HEK293 (cell line): ENCODE measurements around the gene FOXB1.

ENCODE experiments used
- CTCF ChIA-PET: fragments of 350-600 bp; formaldehyde crosslinking; extraction: SDS; loops from one replicate; lab custom pipeline; 2021; ENCODE audit warnings: antibody characterized with exemption; lab: Yijun Ruan, JAX
- POLR2A ChIA-PET: fragments of 300-600 bp; formaldehyde crosslinking; extraction: SDS; loops from one replicate; lab custom pipeline; 2020; ENCODE audit warnings: antibody characterized with exemption, inconsistent platforms; lab: Yijun Ruan, JAX
- H3K27ac ChIP-seq: fragments of 200-500 bp; sonication (Bioruptor generic); 2 replicates; pipeline ENCODE4 v1.5.1; 2014; ENCODE audit warnings: low read depth, low read length, control low read depth, inconsistent platforms; ENCODE audit errors: extremely low read depth
- H3K36me3 ChIP-seq, 2 experiments: fragments of 200-500 bp in 1 of 2; sonication (Bioruptor generic) in 1 of 2; 1 replicate in 1 of 2; 2 replicates in 1 of 2; pipeline ENCODE4 v1.5.1; 2014 to 2017; ENCODE audit warnings: inconsistent platforms in 2 of 2, low read length in 2 of 2; ENCODE audit not compliant: control insufficient read depth in 2 of 2, insufficient read depth in 1 of 2
- H3K4me1 ChIP-seq: fragments of 200-500 bp; sonication (Bioruptor generic); 2 replicates; pipeline ENCODE4 v1.5.1; 2014; ENCODE audit warnings: mild to moderate bottlenecking, low read length, inconsistent platforms; ENCODE audit not compliant: control insufficient read depth, insufficient read depth
- H3K4me3 ChIP-seq: 2 replicates; pipeline ENCODE4 v1.5.1; 2011; ENCODE audit warnings: low read depth, mild to moderate bottlenecking, control low read depth, low read length, moderate library complexity
- H3K9me3 ChIP-seq: fragments of 200-500 bp; sonication (Bioruptor generic); 2 replicates; pipeline ENCODE4 v1.5.1; 2014; ENCODE audit warnings: low read depth, low read length, inconsistent platforms; ENCODE audit not compliant: control insufficient read depth, insufficient read depth
- BCL11A ChIP-seq: fragments of 450-650 bp; formaldehyde crosslinking; IDR thresholded peaks from 2 replicates; pipeline ENCODE4 v1.5.1; 2016; ENCODE audit warnings: low read depth, missing biosample characterization, missing genetic modification characterization
- GFI1B ChIP-seq: fragments of 450-650 bp; formaldehyde crosslinking; IDR thresholded peaks from 2 replicates; pipeline ENCODE4 v1.5.1; 2016; ENCODE audit warnings: missing biosample characterization, missing genetic modification characterization
- GLI2 ChIP-seq: fragments of 450-650 bp; formaldehyde crosslinking; IDR thresholded peaks from 2 replicates; pipeline ENCODE4; 2017; ENCODE audit warnings: missing biosample characterization, missing genetic modification characterization, low read depth, borderline replicate concordance
- GLI4 ChIP-seq: fragments of 450-650 bp; formaldehyde crosslinking; IDR thresholded peaks from 2 replicates; pipeline ENCODE4 v1.5.1; 2016; ENCODE audit warnings: missing biosample characterization, missing genetic modification characterization
- ZFHX2 ChIP-seq: fragments of 450-650 bp; formaldehyde crosslinking; conservative IDR thresholded peaks from 2 replicates; pipeline ENCODE4 v1.5.1; 2016; ENCODE audit warnings: missing biosample characterization, missing genetic modification characterization
- ZNF157 ChIP-seq: fragments of 450-650 bp; formaldehyde crosslinking; IDR thresholded peaks from 2 replicates; pipeline ENCODE4 v1.5.1; 2016; ENCODE audit warnings: missing biosample characterization, missing genetic modification characterization
- ZNF16 ChIP-seq: fragments of 450-650 bp; formaldehyde crosslinking; IDR thresholded peaks from 2 replicates; pipeline ENCODE4 v1.5.1; 2016; ENCODE audit warnings: low read depth, missing biosample characterization, missing genetic modification characterization
- ZNF221 ChIP-seq: fragments of 450-650 bp; formaldehyde crosslinking; IDR thresholded peaks from 2 replicates; pipeline ENCODE4 v1.5.1; 2017; ENCODE audit warnings: missing biosample characterization, missing genetic modification characterization, borderline replicate concordance
- ZNF266 ChIP-seq: fragments of 450-650 bp; formaldehyde crosslinking; IDR thresholded peaks from 2 replicates; pipeline ENCODE4 v1.5.1; 2016; ENCODE audit warnings: missing biosample characterization, missing genetic modification characterization, low read depth
- ZNF324 ChIP-seq: fragments of 450-650 bp; formaldehyde crosslinking; IDR thresholded peaks from 2 replicates; pipeline ENCODE4 v1.5.1; 2016; ENCODE audit warnings: missing biosample characterization, missing genetic modification characterization
- ZNF391 ChIP-seq: fragments of 450-650 bp; formaldehyde crosslinking; IDR thresholded peaks from 2 replicates; pipeline ENCODE4 v1.5.1; 2016; ENCODE audit warnings: low read depth, missing biosample characterization, missing genetic modification characterization, borderline replicate concordance
- ZNF473 ChIP-seq: fragments of 450-650 bp; formaldehyde crosslinking; IDR thresholded peaks from 2 replicates; pipeline ENCODE4 v1.5.1; 2017; ENCODE audit warnings: missing biosample characterization, missing genetic modification characterization
- ZNF654 ChIP-seq: fragments of 450-650 bp; formaldehyde crosslinking; IDR thresholded peaks from 2 replicates; pipeline ENCODE4 v1.5.1; 2016; ENCODE audit warnings: low read depth, missing biosample characterization, missing genetic modification characterization
- ZNF776 ChIP-seq: fragments of 450-650 bp; formaldehyde crosslinking; IDR thresholded peaks from 2 replicates; pipeline ENCODE4 v1.5.0; 2017; ENCODE audit warnings: missing biosample characterization, missing genetic modification characterization, borderline replicate concordance
- ZNF785 ChIP-seq: fragments of 450-650 bp; formaldehyde crosslinking; IDR thresholded peaks from 2 replicates; pipeline ENCODE4 v1.5.1; 2016; ENCODE audit warnings: missing biosample characterization, missing genetic modification characterization
- TF ChIP-seq, protein P1 (sequence below): fragments of 450-650 bp; formaldehyde crosslinking; conservative IDR thresholded peaks from 2 replicates; pipeline ENCODE4 v1.5.1; 2016; ENCODE audit warnings: low read depth, missing biosample characterization, missing genetic modification characterization
- TF ChIP-seq, protein P2 (sequence below): fragments of 450-650 bp; formaldehyde crosslinking; IDR thresholded peaks from 2 replicates; pipeline ENCODE4 v1.5.1; 2017; ENCODE audit warnings: missing biosample characterization, missing genetic modification characterization

The FOXB1 gene

DNA sequence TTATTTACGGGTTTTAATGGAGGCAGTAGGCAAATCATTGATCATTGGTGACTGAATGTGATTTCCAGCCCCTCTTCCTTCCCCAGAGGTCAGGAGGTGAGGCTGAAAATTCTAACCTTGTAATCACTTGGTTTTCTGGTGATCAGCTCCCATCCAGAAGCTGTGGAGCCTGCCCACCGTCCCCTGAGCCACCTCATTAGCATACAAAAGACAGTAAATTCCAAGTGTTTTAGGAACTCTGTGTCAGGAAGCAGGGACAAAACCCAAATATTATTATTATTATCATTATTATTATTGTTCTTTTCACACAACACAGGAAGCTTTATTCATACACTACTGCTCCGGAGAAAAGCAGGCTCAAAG lies 18.2 kb downstream of the FOXB1 start:
- TF ChIP-seq ZNF221 (tag by site-specific recombination) (no peak), ZNF473 (tag by site-specific recombination) (no peak), ZNF776 (tag by site-specific recombination) (no peak), ZNF266 (no peak), ZNF654 (tag by site-specific recombination) (no peak), GLI2 (tag by site-specific recombination) (no peak), ZNF16 (tag by site-specific recombination) (no peak), ZNF157 (tag by site-specific recombination) (no peak), ZNF391 (tag by site-specific recombination) (no peak), GLI4 (no peak), BCL11A (tag by site-specific recombination) (no peak), ZNF785 (tag by site-specific recombination) (no peak)
- TF ChIP-seq, protein P1, sequence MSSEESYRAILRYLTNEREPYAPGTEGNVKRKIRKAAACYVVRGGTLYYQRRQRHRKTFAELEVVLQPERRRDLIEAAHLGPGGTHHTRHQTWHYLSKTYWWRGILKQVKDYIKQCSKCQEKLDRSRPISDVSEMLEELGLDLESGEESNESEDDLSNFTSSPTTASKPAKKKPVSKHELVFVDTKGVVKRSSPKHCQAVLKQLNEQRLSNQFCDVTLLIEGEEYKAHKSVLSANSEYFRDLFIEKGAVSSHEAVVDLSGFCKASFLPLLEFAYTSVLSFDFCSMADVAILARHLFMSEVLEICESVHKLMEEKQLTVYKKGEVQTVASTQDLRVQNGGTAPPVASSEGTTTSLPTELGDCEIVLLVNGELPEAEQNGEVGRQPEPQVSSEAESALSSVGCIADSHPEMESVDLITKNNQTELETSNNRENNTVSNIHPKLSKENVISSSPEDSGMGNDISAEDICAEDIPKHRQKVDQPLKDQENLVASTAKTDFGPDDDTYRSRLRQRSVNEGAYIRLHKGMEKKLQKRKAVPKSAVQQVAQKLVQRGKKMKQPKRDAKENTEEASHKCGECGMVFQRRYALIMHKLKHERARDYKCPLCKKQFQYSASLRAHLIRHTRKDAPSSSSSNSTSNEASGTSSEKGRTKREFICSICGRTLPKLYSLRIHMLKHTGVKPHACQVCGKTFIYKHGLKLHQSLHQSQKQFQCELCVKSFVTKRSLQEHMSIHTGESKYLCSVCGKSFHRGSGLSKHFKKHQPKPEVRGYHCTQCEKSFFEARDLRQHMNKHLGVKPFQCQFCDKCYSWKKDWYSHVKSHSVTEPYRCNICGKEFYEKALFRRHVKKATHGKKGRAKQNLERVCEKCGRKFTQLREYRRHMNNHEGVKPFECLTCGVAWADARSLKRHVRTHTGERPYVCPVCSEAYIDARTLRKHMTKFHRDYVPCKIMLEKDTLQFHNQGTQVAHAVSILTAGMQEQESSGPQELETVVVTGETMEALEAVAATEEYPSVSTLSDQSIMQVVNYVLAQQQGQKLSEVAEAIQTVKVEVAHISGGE (tag by site-specific recombination), result no peak
- TF ChIP-seq, all 188 proteins: peak for 0
- CTCF ChIA-PET, result interaction anchor here (0.6 kb wide), 1 partner anchor 271 kb away, joined by 3 read pairs; no protein-coding TSS in a partner anchor
- Histone ChIP-seq H3K27ac (no peak overlapping the region), H3K36me3 (no peaks in the 10 kb centered on the region), H3K9me3 (no peaks in the 10 kb centered on the region), H3K4me3 (no peak overlapping the region), H3K4me1 (peaks cover 15% of the 10 kb centered on the region)
- POLR2A ChIA-PET, result no interaction called here

DNA sequence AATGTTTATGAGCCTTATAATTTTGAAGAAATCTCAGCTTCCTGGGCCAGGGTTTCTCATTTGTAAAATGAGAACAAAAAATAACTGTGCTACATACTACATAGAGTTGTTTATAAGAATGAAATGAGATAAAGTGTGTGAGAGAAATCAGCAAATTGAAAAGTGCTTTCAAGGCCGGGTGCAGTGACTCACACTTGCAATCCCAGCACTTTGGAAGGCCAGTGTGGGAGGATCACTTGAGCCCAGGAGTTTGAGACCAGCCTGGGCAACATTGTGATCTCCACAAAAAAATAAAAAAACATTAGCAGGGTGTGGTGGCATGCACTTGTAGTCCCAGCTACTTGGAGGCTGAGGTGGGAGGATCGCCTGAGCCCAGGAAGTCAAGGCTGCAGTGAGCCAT lies 22.4 kb downstream of the FOXB1 start:
- Histone ChIP-seq H3K4me3 (no peak overlapping the region), H3K27ac (no peak overlapping the region), H3K9me3 (no peaks in the 10 kb centered on the region), H3K36me3 (no peaks in the 10 kb centered on the region)
- POLR2A ChIA-PET, result no interaction called here
- TF ChIP-seq, protein P1 (tag by site-specific recombination), result no peak
- 0 out of 2 replicates have a peak, but pooled peaks have one; percentile 55 for TF ChIP-seq GFI1B (tag by site-specific recombination)
- TF ChIP-seq ZFHX2, result peak; percentile 61
- TF ChIP-seq, protein P2, sequence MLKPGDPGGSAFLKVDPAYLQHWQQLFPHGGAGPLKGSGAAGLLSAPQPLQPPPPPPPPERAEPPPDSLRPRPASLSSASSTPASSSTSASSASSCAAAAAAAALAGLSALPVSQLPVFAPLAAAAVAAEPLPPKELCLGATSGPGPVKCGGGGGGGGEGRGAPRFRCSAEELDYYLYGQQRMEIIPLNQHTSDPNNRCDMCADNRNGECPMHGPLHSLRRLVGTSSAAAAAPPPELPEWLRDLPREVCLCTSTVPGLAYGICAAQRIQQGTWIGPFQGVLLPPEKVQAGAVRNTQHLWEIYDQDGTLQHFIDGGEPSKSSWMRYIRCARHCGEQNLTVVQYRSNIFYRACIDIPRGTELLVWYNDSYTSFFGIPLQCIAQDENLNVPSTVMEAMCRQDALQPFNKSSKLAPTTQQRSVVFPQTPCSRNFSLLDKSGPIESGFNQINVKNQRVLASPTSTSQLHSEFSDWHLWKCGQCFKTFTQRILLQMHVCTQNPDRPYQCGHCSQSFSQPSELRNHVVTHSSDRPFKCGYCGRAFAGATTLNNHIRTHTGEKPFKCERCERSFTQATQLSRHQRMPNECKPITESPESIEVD, result peak; percentile 41; the same call in 1 of the 2 replicates
- TF ChIP-seq ZNF324 (tag by site-specific recombination), result no peak
- TF ChIP-seq, all 188 proteins: peak for 3
- peaks cover 15% of the 10 kb centered on the region for H3K4me1 ChIP-seq
- CTCF ChIA-PET, result no interaction called here
